HG02588 (cell line): Measurements from ENCODE around the gene PSD4.

Experiments
- ATAC-seq: cut with Tn5 transposase; IDR thresholded peaks from one replicate; pipeline ENCODE4 v1.9.1; 2021; ENCODE audit warnings: mild to moderate bottlenecking, moderate library complexity; ENCODE audit not compliant: unreplicated experiment

Gene PSD4

DNA sequence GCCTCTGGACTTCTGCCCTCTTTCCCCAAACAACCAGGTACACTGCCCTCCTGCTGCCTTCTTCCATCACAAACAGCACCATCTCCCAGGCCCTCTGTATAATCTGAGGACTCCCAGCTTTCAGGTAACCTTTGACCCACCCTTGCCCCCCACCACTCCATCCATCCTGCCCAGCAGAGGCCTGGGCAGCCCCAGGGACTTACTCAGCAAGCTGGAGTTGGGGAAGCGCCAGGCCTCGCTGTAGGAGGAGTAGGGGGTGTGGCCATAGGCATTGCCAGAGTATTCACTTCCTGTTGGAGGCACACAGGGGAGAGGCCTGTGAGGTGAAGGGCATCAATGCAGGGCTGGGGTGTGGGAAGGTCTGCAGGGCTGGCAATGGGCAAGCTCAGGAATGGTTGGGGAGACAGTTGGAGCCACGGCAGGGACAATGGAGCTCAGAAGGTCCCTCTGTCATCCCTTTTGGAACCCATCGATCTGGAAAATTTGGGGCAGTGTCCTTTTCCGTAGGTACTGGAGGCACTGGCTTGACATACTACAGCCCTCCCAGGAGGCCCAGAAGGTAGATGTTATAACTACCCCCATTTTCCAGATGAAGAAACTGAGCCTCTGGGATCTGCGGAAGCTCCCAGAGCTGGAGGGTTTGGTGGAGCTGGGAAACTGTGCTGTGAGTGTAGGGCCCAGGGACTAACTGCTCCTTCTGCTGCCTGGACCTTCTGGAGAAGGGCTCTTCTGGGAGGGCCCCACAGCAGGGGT is 46.3 kb downstream of the PSD4 start:
- no peak for ATAC-seq

- no peak for ATAC-seq
Observed at GRCh38 chr2:113220970-113221708, 47.4 kb downstream of the PSD4 start.

DNA sequence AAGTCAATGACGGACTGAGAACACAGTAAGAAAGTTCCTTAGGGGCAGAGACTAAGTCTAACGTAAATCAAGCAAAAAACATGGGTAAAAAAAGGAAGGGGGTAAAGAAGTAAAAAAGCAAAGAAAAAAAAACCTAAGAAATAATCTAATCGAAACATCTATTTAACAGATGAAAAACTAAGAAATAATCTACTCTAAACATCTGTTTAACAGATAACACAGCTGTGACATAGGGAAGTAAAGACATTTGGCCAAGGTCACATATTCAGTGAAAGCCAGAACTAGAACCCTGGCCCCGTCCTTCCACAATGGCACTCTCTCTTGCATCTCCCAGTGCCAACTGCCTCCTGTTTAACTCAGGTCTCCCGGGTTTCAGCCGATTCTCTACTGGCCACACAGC is 48.1 kb downstream of the PSD4 start:
- ATAC-seq: no peak

DNA sequence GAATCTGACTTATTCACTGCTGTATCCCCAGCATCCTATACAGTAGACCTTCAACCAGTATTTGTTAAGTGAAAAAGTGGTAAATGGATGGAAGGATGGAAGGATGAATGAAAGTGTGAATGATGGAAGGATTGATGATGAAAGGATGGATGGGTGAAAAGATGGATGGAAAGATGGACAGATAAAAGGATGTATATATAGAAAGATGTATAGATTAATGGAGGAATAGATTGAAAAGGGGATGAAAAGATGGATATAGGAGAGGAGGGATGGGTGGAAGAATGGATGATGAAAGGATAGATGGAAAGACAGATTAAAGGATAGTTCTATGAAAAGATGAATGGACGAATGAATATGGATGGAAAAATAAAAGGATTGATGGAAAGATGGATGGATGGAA is 50.0 kb downstream of the PSD4 start:
- no peak for ATAC-seq

- no peak for ATAC-seq
Observed at GRCh38 chr2:113224647-113225236, 51.0 kb downstream of the PSD4 start.

DNA sequence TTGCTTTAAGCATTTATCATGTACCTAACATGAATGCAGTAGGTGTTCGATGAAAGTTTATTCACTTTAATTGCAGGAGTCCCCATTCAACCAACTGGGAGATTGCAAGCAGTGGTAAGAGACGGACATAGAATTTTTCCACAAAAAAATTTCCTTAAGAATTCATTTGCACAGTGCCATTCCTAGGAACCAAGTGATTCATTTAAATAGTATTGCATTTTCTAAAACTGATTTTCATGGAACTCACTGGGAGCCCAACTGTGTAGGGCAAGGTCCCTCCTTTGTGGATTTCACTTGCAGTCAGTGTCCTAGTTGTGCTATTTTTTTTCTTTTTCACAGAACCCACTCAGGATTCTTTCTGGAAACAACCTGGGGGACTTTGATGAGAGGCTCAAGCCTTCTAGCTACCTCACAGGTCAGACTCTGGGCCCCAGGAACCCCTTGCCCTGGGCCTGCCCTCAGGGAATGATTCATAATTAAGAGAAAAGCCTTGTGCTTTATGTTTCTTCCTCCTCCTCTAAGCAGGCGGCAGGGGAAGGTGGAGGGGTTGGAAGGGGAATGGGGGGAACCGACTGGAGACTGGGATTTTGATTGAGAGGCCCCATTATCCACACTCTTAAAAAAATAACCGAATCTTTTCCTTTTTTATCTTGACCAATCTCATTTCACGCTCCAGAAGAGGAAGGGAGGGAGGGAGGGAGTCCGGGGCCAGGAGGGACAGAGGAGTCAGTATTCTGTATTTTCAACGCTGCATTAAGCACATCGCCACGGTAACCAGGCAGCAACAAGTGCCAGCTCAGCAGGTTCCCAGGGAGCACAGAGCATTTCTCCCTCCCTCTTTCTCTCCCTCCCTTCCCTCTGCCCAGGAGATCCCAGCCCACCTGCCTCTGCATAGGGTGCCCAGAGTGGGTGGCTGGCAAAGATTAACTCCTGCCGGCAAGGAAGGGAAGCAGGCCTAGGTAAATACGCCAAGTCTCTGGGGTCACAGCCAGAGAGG is 51.8 kb downstream of the PSD4 start:
- ATAC-seq: no peak

DNA sequence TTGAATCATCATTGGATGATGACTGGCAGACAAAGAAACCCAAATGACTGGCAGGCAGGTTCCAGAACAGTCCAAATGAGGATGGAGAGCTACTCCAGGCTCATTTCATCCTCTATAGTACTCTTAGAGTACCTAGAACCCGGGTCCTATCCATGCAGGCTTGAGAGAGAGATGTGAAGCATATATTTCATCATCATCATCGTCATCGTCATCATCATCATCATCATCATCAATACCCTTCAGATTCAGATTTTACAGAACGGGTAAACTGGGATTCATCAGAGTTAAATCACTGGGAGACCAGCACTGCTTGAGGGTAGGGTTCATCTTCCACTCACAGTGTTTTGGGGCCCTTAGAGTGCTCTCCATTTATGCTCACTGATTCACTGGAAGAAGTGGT is 52.7 kb downstream of the PSD4 start:
- ATAC-seq: no peak

- ATAC-seq: no peak
Observed at GRCh38 chr2:113227290-113227689, 53.5 kb downstream of the PSD4 start.

DNA sequence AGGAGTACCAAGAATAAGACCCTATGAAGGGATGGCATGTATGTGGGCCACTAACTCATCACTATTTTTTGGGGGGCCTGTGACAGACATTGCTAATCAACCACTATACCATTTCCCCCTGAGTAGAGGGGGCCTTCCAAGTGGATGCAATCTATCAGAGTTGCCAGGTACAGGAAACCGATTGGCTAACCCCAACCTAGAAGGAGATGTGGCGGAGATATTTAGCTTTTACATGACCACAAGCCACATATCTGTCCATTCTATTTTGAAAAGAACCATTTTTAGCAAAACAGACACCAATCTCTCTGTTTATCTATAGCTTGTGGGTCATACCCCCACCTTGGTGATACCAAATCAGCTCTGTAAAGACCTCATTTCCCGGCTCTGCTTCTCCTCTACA is 53.9 kb downstream of the PSD4 start:
- ATAC-seq: no peak

DNA sequence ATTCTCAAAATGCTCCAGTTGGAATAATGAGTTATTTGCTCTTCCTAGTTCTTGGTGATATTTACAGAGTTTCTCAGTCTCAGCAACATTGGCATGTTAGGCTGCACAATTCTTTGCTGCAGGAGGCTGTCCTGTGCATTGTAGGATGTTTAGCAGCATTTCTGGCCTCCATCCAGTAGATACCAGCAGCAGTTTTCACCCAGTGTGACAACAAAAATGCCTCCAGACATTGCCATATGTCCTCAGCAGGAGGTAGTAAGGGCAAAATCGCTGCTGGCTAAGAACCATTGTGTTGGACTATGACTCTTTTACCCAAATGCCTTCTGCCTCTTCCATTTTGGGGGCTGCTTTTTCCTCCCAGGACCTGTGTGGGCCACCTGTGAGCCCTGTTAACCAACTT is 54.6 kb downstream of the PSD4 start:
- no peak for ATAC-seq

- ATAC-seq: no peak
Observed at GRCh38 chr2:113228991-113229716, 55.4 kb downstream of the PSD4 start.

DNA sequence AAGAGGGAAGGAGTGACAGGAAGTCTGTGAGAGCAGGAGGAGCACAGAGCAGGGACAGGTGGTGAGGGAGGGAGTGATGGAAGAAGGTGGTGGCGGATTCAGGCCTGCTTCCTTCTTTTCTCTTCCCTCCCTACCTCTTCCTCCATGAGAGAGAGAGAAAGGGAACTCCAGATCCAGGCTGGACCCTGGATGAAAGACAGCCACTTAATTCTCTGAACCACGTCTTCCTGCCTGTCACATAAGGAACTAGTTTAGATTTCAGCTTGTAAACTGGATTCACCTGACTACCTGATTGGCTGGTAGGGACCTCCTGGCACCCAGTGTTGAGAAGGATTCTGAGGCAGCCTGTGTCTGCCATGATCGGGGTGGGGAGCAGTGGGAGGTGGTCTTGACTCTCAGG is 56.0 kb downstream of the PSD4 start:
- no peak for ATAC-seq

DNA sequence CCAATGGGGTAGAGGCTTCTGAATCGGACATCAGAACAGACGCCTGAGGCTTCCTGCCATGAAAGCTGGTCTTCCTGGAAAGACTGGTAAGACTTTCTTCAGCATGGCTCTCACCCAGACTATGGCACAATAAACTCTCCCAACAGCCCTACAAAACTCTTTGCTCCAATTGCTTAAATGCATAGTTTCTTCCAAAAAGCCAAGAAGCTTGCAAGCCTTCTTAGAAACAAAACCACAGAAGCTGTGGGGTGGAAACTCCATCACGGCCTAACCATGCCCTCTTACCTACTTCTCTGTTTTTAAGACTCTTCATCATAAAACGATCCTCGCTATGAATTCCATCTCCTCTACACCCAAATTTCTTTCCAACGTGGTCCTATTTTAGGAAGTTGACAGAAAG is 56.8 kb downstream of the PSD4 start:
- no peak for ATAC-seq

- ATAC-seq: no peak
Observed at GRCh38 chr2:113231064-113231463, 57.3 kb downstream of the PSD4 start.

- no peak for ATAC-seq
Observed at GRCh38 chr2:113232123-113232522, 58.4 kb downstream of the PSD4 start.

- no peak for ATAC-seq
Observed at GRCh38 chr2:113232740-113233139, 59.0 kb downstream of the PSD4 start.

DNA sequence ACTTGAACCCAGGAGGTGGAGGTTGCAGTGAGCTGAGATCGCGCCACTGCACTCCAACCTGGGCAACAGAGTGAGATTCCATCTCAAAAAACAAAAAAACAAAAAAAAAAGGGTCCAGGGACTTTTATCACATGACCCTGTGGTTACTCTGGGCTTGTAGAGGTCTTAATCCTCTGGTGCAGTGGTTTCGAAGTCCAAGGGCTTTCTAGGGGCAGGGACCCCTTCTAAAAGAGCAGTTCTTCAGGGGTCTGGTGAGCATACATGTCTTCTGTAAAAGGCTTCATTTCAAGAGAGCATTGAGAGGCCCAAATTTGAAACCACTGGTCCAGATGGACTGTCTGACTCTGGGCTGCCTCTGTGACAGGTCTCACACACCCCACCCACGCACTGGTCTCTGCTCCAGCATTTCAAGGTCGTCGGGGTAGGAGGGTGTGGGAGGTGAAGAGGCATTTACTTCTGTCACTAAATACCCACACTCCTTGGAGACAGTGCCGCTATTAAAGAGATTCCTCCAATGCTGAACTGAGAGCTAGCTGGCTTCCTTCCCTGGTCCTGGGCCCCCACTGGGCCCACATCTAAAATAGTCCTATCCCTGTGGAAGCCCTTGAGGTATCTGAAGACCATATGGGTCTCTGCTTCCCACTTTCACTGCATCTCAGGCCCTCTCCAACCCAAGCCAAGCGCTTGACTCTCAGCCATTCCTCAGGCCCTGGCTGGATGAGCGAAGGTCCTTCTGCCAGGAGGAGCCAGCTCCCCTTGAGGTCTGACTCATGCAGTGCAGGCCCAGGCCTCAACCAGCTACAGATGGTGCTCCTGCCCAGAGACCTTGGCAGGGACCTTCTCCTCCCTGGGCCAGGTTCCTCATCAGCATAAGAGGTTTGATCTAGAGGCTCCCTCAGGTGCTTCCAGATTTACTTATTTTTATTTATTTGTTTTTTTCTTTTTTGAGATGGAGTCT is 60.1 kb downstream of the PSD4 start:
- no peak for ATAC-seq

- ATAC-seq: no peak
Observed at GRCh38 chr2:113234721-113235346, 61.1 kb downstream of the PSD4 start.
